Left lung (tissue), 10 donors: ENCODE results near the gene RALB. TPM values are rescaled to one million over a fixed set of nuclear protein-coding genes. Genes with fewer than 3 reads are reported as not detected.

Experiments
- ATAC-seq: fragments of 200-7000 bp; cut with Tn5 transposase; one replicate; pipeline ENCODE4 v1.9.1; 2020; ENCODE audit warnings: moderate library complexity
- DNase-seq, 4 donors: peaks; one replicate each; pipeline ENCODE4 v3.0.0-alpha.2; 2013 to 2020
- H3K27ac ChIP-seq, 2 donors: fragments of 200-600 bp; sonication (generic) in 1 of 2; one replicate each; pipeline versions ENCODE4 v1.5.0 to v1.8.0; 2020 to 2021
- H3K27me3 ChIP-seq, 2 donors: fragments of 200-600 bp; sonication (generic) in 1 of 2; one replicate each; pipeline versions ENCODE4 v1.5.0 to v1.8.0; 2020 to 2021
- H3K36me3 ChIP-seq, 2 donors: fragments of 200-600 bp; sonication (generic) in 1 of 2; one replicate each; pipeline versions ENCODE4 v1.5.0 to v1.8.0; 2020 to 2021
- H3K4me1 ChIP-seq, 2 donors: fragments of 200-600 bp; one replicate each; pipeline ENCODE4 v1.8.0; 2021
- H3K4me3 ChIP-seq, 2 donors: fragments of 200-600 bp; sonication (generic) in 1 of 2; one replicate each; pipeline versions ENCODE4 v1.5.0 to v1.8.0; 2020 to 2021; ENCODE audit warnings: mild to moderate bottlenecking in 1 of 2
- H3K9me3 ChIP-seq, 2 donors: fragments of 200-600 bp; sonication (generic) in 1 of 2; one replicate each; pipeline versions ENCODE4 v1.5.0 to v1.8.0; 2020 to 2021
- intact Hi-C, 2 donors: fragments of 100-400 bp; cut with DNase I; formaldehyde crosslinking; loops; one replicate each; pipeline versions ENCODE4 v1.11.2 to v1.14.2; 2022
- polyA plus RNA-seq, 6 donors: library from polyadenylated mRNA; unstranded; fragments of 120-200 nt; gene quantifications; one replicate each; pipeline ENCODE4 v1.2.1, GENCODE V29; 2013; ENCODE audit not compliant: insufficient read length in 6 of 6
- total RNA-seq, 2 donors: library from RNA; stranded (reverse); fragmentation: NEBNext Ultra II Directional; extraction: Animal tissue kit (Norgen Biotek cat#: 25700); gene quantifications; one replicate each; pipeline ENCODE4 v1.2.1, GENCODE V29; 2021
- TF ChIP-seq, protein P1 (sequence below), 2 donors: fragments of 200-600 bp; sonication (generic) in 1 of 2; IDR thresholded peaks; one replicate each; pipeline versions ENCODE4 v1.5.0 to v1.8.0; 2021; ENCODE audit warnings: antibody characterized with exemption in 2 of 2
- donor health status: DM: no; HTN: yes; CAD: no.
- donor health status: DM: no; HTN: no; CAD: no.

Gene RALB
- total and polyA plus RNA-seq, 8 donors: 50.5 to 143 (median 112) TPM

DNA sequence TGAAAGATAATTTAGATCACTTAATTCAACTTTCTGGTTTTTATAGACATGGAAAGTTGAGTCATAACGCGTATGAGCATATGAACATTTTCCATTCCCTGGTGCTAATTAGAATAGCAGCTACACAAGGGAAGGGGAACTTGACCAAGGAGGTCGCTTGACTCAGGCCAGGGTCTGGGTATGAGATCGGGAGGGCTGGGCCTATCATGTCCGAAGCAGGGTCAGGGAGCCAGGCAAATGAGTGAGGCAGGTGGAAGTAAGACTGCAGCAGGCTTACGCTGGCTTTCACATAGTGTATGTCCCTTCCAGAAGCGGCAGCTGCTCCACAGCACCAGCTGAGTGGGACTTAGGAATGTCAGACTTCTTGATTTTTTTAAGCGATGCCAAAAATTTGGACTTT is 14.7 kb downstream of the RALB start:
- H3K27ac ChIP-seq: no peak overlapping the region
- no peak overlapping the region for H3K4me3 ChIP-seq
- H3K27me3 ChIP-seq: no peaks in the 10 kb centered on the region
- TF ChIP-seq, protein P1, sequence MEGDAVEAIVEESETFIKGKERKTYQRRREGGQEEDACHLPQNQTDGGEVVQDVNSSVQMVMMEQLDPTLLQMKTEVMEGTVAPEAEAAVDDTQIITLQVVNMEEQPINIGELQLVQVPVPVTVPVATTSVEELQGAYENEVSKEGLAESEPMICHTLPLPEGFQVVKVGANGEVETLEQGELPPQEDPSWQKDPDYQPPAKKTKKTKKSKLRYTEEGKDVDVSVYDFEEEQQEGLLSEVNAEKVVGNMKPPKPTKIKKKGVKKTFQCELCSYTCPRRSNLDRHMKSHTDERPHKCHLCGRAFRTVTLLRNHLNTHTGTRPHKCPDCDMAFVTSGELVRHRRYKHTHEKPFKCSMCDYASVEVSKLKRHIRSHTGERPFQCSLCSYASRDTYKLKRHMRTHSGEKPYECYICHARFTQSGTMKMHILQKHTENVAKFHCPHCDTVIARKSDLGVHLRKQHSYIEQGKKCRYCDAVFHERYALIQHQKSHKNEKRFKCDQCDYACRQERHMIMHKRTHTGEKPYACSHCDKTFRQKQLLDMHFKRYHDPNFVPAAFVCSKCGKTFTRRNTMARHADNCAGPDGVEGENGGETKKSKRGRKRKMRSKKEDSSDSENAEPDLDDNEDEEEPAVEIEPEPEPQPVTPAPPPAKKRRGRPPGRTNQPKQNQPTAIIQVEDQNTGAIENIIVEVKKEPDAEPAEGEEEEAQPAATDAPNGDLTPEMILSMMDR (IDR thresholded peaks at IDR 0.05): no peak
- no peak for ATAC-seq
- peaks cover 0 to 90% of the 10 kb centered on the region in 2 donors for H3K4me1 ChIP-seq
- DNase-seq: no peak
- H3K9me3 ChIP-seq: no peaks in the 10 kb centered on the region
- intact Hi-C loops: no loop called here
- no peaks in the 10 kb centered on the region for H3K36me3 ChIP-seq

DNA sequence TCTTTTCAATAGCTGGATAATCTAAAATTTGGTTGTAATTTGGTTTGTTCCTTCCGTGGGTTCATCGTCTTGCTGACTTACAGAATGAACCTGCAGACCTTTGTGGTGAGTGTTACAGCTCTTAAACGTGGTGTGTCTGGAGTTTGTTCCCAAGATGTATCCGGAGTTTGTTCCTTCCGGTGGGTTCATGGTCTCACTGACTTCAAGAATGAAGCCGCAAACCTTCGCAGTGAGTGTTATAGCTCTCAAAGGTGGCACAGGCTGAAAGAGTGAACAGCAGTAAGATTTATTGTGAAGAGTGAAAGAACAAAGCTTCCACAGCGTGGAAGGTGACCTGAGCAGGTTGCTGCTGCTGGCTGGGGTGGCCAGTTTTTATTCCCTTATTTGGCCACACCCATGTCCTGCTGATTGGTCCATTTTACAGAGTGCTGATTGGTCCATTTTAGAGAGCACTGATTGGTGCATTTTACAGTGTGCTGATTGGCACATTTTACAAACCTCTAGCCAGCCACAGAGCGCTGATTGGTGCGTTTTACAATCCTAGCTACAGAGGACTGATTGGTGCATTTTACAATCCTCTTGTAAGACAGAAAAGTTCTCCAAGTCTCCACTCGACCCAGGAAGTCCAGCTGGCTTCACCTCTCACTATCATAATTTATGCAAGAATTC is 16.6 kb downstream of the RALB start:
- intact Hi-C loops: no loop called here
- Histone ChIP-seq H3K4me1 (peaks cover 0 to 86% of the 10 kb centered on the region in 2 donors), H3K4me3 (no peak overlapping the region), H3K27ac (peak overlapping the region in 1 of 2 donors; percentile 24), H3K9me3 (no peaks in the 10 kb centered on the region), H3K36me3 (no peaks in the 10 kb centered on the region), H3K27me3 (no peaks in the 10 kb centered on the region)
- no peak for ATAC-seq
- DNase-seq: no peak
- TF ChIP-seq, protein P1 (IDR thresholded peaks at IDR 0.05): no peak

DNA sequence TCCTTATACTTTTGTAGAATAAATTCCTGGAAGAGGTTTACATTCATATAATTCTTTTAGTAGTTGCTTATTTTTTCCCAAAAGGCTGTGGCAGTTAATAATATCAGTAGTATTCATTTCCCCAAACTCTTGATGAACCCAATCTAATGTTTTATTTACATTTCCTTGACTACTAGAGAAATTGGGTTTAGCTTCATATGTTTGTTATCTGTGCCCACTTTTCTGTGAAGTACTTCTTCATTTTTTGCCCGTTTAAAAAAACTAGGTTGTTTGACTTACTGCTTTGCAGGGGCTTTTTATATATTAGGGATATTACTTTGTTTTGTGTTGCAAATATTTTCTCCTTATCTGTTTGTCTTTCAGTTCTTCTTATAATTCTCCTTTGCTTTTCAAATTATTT is 17.2 kb downstream of the RALB start:
- intact Hi-C loops: no loop called here
- Histone ChIP-seq H3K36me3 (no peaks in the 10 kb centered on the region), H3K4me1 (peaks cover 0 to 86% of the 10 kb centered on the region in 2 donors), H3K27me3 (no peaks in the 10 kb centered on the region), H3K27ac (peak overlapping the region in 1 of 2 donors; percentile 24), H3K9me3 (no peaks in the 10 kb centered on the region), H3K4me3 (no peak overlapping the region)
- TF ChIP-seq, protein P1 (IDR thresholded peaks at IDR 0.05): no peak
- ATAC-seq: no peak
- no peak for DNase-seq

DNA sequence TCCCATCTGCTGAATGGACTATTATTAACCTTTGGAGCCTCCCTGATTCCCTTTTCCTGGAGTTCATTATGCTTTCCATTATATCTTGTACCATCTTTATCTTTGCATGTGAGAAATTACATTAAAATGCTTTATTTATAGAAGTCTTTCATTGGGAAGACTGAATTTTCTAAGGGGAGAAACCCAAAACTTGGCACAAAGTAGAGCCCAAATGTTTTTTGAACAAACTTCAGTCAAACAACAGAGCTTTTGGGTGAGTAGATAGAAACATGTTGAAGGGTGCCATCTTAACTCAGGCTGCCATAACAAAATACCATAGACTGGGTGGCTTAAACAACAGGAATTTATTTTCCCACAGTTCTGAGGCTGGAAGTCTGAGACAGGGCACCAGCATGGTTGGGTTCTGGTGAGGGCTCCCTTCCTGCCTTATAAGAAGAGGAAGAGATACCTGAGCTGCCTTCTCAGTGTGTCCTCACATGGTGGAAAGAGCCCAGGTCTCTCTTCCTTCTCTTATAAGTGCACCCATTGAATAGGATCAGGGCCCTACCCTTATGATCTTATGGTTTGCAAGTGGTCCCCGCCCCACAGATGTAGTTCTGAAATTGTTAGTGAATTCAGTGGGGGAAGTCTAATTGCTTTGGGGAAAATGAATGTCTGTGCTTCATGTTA is 19.2 kb downstream of the RALB start:
- ATAC-seq (no peak), DNase-seq (no peak)
- Histone ChIP-seq H3K4me1 (peaks cover 0 to 85% of the 10 kb centered on the region in 2 donors), H3K4me3 (no peak overlapping the region), H3K27me3 (no peaks in the 10 kb centered on the region), H3K36me3 (no peaks in the 10 kb centered on the region), H3K27ac (no peak overlapping the region), H3K9me3 (no peaks in the 10 kb centered on the region)
- TF ChIP-seq, protein P1 (IDR thresholded peaks at IDR 0.05): no peak
- intact Hi-C loops: no loop called here

DNA sequence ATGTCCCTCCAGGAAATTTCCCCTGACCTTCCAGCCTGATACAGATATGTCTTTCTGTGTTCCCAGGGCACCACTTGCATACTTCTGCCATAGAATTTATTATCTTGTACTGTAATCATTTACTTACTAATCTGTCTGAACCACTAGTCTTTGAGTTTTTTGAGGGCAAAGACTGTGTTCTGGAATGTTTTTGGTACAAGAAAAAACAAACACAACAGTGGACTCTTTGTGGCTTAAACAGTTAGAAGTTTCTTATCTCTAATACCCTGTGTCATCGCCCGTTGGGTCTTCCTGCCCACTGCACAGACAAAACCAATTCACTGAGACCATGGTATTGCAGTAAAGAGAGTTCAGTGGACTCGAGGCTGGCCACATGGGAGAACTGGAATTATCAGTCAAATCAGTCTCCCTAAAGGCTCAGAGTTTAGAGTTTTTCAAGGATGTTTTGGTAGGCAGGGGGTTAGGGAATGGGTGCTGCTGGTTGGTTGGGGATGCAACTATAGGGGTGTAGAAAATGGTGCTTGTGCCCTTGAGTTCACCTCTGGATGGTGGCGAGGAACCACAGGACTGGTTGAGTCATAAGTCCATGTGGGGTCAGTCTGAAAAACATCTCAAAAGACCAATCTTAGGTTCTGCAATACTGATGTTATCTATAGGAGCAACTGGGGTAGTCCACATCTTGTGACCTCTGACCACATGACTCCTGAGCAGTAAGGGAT is 20.3 kb downstream of the RALB start:
- Histone ChIP-seq H3K9me3 (no peaks in the 10 kb centered on the region), H3K27ac (peak overlapping the region in 1 of 2 donors; percentile 2), H3K27me3 (no peaks in the 10 kb centered on the region), H3K36me3 (no peaks in the 10 kb centered on the region), H3K4me3 (no peak overlapping the region), H3K4me1 (peaks cover 0 to 83% of the 10 kb centered on the region in 2 donors)
- TF ChIP-seq, protein P1 (IDR thresholded peaks at IDR 0.05): no peak
- intact Hi-C loops: no loop called here
- ATAC-seq: no peak
- no peak for DNase-seq
